Colon (tissue), 2 donors: ENCODE results near the gene HS6ST2.
A peak's percentile ranks its signal among the peaks of the same experiment; 100 is the strongest.
"Not testable (repeated sequence)": the region's sequence is repeated elsewhere in the genome, so short reads cannot be mapped to it uniquely, and the experiment has no call there.

Experiments
- FAIRE-seq: peaks from 2 replicates; lab custom pipeline; 2012; peaks lifted over from hg19 to GRCh38; lab: Jason Lieb, UNC
- donor health status: control.
- donor health status: control.

Gene HS6ST2

DNA sequence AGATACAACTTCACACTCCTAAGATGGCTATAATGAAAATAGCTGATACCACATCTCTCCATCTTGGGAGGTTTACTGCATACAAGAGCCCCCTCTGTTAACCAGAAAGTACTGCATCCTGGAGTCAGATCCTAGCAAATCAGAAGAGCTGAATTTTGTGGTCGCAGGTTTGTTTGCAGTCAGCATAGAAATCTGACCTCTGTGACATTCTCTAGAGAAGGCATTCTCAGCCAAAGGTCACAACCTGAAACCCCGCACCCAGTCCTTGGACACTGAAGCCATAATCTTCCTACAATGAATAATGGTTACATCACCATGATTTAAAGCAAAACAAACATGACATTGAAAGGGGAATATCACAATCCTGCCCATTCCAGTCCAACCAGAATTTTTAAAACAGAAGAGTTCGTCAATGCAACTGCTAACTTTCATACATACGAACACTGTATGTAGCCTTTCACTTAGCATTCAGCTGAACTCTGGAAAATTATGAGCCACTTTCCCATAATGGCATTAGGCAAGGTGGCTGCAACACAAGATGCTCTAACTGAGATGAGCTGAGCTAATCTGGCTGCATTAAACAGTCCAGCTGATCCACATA is 17.6 kb downstream of the HS6ST2 start:
- no peak for FAIRE-seq

DNA sequence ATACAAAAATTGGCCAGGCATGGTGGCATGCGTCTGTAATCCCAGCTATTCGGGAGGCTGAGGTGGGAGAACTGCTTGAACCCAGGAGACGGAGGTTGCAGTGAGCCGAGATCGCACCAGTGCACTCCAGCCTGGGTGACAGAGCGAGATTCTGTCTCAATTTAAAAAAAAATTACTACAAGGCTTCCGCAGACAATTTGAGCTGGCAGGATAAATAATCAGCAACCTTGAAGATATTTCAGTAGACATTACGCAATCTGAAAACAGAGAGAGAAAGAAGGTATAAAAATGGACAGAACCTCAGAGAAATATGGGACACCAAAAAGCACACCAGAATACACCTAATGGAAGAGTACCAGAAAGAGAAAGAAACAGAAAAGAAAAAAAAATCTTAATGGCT is 25.3 kb downstream of the HS6ST2 start:
- FAIRE-seq: no peak

DNA sequence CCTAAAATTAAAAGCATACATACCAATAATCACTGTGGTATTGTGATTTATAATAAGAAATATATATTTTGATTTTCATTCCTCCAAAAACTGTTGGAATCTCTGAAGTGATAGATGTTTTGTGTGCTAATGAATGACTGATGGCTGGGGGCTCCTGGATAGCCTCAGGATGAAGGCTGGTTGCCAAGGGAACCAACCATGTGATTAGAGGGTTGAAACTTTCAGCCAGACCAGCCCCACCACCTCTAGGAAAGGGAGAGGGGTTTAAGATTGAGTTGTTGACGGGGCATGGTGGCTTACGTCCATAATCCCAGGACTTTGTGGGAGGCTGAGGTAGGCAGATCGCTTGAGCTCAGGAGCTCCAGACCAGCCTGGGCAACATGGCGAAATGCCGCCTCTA is 34.0 kb downstream of the HS6ST2 start:
- no peak for FAIRE-seq

DNA sequence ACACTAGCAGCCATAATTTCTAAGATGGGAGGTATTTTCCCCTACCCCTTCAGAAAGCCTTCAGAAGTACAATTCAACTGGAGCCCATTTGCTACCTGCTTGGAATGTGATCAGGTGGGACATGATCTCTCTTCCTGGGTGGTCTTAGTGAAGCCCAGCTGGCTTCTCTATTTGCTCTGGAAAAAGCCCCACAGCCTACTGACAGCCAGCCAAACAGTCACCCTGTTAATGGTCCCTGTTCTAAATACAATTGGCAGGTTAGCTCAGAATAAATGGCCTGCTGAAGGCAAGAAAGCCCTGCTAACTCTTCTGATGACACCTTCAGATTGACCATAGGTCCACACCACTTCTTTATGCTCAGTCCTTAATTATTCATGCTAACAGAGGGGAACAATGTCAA is 39.9 kb downstream of the HS6ST2 start:
- FAIRE-seq: no peak

DNA sequence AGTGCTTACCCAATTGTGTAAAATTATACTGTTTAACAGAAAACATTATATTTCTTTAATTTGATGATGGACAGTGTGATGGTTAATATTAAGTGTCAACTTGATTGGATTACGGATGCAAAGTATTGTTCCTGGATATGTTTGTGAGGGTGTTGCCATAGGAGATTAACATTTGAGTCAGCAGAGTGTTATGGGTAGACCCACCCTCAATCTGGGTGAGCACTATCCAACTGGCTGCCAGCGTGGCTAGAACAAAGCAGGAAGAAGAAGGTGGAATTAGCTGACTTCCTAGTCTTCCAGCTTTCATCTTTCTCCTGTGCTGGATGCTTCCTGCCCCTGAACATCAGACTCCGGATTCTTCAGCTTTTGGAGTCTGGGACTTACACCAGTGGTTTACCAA is 42.1 kb downstream of the HS6ST2 start:
- no peak for FAIRE-seq

DNA sequence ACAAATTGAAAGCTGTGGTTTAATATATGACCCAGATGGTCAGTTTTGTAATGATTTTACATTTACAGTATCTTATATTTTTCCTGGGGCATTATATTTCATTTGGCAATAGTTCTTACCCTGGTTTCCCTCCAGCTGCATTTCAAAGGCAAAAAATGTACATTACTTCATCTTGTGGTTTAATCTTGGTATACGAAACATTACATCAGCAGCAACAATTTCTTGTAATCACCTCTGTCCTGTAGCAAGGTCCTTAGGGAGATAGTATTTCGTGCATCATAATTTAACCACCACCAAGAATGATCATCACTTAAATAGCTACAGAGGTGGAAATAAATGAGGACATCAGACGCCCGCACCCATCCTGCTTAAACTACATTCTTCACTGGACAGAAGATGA is 48.8 kb downstream of the HS6ST2 start:
- no peak for FAIRE-seq

DNA sequence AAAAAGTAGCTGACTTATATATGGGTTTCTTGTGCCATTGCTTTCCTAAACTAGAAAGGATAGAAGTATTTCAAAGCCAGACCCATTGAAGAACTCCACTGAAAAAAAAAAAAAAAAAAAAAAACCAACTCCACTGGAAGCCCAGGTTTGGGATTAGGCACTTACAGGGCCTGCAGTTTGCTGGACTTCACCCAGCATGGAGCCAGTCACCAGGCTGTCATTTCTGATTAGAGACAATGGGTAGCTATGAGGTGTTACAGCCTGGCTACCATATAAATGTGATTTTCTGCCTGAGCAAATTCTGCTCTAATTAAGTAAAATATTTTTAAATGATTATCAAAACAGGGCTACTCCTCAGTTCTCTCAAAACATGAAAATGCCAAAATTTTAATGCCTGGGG is 49.5 kb downstream of the HS6ST2 start:
- no peak for FAIRE-seq

DNA sequence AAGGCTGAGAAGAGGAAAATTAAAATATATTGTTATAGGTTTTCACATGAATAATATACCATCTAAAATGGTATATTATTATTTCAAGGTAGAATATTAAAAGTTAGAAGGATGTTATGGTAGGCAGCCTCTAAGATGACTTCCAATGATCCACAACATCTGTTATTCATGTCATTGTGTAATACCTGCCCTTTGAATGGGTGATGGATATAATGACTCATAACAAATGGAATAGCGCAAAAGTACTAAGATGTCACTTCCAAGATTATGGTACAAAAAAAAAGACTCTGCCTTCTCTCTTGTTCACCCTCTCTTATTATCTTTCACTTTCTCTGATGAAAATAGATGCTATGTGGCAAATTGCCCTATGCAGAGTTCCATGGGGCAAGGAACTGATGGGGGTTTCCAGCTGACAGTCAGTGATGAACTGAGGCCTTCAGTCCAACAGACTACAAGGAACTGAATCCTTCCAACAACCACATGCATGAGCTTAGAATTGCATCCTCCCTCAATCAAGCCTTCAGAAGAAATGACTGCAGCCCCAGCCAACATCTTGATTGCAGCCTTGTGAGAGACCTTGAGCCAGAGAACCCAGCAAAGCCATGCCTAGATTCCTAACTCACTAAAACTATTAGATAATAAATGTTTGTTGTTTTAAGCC is 57.7 kb downstream of the HS6ST2 start:
- no peak for FAIRE-seq

DNA sequence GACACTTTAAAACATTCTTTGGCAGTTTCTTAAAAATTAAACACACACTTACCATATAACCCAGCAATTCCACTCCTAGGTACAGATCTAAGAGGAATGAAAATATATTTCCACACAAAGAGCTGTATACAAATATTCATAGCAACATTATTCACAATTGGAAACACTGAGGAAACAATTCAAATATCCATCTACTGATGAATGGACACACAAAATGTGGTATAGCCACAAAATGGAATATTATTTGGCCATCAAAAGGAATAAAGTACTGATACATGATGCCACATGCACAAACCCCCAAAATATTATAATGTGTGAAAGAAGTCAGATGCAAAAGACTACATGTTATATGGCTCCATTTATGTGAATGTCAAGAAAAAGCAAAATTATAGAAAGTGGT is 70.9 kb downstream of the HS6ST2 start:
- no peak for FAIRE-seq

DNA sequence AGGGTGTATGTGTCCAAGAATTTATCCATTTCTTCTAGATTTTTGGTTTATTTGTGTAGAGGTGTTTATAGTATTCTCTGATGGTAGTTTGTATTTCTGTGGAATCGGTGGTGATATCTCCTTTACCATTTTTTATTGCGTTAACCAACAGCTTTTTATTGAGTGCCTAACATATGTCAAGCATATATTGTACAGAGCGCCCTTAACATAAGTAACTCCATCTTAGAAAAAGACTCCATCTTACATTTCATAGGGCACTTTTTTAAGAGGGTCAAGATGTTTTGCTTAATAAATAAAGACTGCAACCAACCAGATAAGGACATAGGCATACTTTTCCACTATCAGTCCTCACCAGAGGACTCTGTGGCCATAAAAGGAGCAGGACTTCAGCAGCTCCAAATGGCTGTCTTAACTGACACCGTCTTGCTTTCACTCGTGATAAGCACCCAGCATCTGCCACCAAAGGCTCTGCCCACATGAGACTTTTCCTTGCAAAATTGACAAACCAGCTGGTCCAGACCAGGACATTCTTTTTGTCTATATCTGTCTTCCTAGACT is 75.0 kb downstream of the HS6ST2 start:
- FAIRE-seq: peak; percentile 24

DNA sequence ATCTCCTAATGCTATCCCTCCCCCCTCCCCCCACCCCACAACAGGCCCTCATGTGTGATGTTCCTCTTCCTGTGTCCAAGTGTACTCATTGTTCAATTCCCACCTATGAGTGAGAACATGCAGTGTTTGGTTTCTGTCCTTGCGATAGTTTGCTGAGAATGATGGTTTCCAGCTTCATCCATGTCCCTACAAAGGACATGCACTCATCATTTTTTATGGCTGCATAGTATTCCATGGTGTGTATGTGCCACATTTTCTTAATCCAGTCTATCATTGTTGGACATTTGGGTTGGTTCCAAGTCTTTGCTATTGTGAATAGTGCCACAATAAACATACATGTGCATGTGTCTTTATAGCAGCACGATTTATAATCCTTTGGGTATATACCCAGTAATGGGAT is 77.7 kb downstream of the HS6ST2 start:
- FAIRE-seq: not testable (repeated sequence)

DNA sequence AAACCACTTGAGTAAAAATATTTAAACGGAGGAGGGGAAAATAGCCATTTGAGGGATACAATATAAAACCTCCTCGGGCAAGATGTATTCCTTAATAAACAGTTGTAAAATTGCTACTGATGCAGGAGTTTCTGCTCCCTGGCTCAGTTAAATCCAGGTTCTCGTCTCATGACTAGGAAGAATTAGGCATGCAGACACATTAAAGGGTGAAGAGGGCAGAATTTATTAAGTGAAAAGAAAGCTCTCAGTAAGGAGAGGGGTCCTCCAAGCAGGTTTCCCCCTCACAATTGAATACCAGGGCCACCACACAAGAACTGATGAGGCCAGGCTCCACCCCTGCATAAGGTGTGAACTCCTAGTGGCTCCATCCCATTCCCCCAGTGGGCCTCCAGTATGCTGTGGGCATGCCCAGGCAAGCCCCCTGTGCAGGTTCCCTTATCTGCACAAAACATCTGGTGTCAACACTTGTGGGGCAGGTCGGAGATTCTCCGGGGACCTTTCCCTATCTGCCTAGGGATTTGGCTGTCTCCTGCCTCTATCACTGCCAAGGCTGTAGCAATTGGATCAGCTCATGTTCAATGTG is 80.4 kb downstream of the HS6ST2 start:
- FAIRE-seq: no peak

DNA sequence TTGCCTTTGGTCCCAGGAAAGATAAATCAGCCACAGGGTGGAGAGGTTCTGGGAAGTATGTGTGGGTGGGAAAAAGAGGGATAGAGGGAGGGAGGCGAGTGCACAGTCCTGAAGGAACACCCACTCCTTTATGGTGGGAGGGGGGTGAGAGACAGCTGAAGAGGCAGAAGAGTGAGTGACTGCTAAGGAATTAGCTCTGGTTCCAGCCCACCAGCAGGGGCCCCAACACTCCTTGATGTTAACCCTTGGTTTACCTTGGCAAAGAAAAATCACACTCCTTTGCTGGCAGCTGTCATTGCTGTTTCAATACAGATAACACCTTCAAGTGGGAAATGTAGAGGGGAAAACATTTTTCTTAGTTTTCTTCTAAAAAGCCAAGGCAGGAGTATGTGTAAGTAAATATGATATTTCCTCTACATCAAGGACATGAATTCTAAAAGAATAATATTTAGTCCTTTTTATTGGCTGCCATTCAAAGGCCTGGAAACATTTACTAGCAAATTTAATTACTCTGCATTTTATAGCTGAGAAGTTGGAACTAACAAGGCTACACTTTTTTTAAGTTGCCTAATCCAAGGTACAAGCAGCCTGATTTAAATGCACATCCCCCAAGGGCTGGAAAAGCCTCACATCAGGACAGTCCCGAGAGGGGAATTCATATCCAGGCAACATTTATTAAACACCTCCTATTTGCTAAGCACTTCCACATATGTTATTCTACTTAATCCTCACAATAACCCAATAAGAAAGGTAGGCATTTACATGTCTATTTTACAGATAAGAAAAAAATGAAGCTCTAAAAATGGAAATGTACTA is 81.7 kb downstream of the HS6ST2 start:
- no peak for FAIRE-seq

DNA sequence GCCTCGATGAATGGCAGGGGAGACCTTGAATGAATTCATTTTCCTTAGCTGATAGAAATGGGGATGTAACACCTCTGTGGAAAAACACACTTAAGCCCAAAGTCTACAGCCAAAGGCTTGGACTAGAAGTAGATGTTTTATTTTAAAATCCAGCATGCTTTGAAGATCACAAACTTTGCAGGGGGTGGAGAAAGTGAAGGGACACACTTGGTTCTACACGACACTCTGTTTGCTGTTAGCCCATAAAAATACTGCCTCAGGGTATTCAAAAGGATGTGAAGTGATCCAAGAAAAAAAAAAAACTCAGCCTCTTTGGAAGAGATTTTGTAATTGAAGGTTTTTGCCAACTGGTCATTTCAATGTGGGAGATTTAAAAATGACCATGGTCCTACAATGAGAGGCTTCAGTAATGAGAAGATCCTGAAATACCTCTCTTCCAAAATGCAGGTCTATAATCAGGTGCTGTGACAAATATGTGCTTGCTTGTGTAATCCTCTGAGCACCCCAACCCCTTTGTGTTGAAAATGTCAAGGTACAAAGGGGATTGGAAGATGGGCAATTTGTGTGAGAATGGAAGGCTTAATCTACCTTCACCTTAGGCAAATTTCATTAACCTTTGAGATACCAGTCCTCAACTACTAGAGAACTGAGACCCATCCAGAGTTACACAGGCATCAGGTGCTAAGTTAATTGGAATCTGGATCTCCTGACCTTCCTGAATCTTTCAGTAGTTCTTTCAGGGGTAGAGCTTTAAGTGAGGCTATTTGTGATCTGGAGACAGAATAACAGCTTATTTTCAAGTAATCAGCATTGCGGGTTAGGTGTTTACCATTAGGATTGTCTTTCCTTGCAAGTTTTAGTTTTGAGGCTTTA is 82.5 kb downstream of the HS6ST2 start:
- FAIRE-seq: no peak

DNA sequence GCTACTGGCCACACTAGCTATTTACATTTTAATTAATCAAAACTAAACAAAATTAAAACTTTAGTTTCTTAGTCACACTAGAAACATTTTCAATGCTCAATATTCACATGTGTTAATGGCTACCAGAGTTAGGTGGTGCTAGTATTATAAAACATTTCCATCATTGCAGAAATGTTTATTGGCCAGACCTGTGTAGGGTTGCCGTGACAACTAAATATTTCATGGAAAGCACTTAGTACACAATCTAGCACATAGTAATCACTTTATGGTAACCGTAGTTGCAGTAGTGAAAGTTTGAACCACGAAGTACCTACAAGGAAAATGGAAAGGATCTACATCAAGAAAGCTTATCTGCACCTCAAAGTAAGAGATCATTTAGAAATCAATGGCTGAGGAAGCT is 95.9 kb downstream of the HS6ST2 start:
- FAIRE-seq: no peak

DNA sequence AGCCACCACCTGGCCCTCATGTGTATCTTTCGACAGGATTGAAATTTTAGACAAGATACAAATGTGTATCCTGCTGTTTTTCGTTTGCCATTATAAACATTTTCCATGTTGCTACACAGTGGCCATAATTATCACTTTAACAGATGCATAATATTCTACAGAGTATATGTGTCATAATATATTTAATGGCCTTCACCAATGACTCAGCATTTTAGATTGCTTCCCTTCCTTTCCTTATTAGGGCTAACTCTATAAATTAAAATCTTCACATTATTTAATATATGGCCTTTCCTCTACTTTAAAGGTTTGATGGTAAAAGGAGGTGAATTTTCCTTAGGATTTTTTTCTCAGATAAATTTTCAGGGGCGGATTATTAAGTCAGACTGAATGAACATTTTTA is 97.4 kb downstream of the HS6ST2 start:
- FAIRE-seq: no peak

DNA sequence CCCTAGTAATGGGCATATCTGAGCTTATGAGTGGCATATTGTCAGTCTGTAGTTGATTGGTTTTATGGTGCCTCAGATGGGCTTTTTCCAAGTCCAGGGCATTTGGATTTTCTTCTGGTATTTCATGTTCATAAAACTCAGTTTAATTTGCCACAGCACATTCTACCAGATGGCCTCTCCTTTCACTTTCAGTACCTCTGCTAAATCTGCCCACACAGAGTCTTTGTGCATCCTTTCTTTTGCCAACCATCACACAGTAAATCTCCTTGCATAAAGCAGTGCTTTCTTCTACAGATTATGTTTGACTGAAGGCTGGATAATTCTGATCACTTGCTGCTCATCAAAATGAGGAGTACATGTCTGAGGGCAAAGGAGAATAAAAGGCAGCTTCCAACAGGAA is 98.2 kb downstream of the HS6ST2 start:
- no peak for FAIRE-seq

DNA sequence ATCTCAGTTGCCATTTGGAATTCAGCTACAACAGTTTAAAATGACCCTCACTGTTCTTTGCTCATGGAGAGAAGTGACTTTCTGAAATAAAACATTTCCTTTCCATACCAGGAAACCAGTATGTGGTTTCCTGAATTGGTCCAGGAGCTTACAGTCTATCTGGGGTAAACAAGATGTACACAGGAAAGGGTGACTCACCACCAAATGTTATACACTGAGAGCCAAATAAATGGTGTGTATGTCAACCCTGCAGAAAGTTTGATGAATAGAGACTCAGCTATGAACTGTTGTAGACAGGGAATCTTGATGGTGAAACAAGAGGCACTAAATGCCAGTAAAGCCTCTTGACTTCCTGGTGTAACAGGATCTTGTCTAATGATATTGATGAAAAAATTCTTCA is 100.4 kb downstream of the HS6ST2 start:
- FAIRE-seq: no peak

DNA sequence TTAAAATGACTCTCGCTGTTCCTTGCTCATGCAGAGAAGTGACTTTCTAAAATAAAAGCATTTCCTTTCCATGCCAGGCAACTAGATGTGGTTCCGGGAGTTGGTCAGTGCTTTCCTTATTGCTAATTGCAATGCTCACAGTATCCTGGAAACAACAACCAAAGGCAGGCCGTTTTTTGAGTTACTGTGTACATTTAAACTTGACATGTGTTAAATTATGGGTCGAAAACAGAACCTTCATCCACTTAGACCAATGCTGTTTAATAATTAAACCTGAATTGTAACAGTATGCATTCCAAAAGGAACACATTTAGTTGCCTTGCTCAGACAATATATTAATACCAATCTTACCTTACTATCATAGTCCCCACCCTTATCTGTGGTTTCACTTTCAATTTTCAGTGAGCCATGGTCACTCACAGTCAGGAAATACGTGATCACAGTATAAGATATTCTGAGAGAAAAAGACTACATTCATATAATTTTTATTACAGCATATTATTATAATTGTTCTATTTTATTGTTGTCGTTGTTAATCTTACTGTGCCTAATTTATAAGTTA is 102.6 kb downstream of the HS6ST2 start:
- FAIRE-seq: peak; percentile 93

DNA sequence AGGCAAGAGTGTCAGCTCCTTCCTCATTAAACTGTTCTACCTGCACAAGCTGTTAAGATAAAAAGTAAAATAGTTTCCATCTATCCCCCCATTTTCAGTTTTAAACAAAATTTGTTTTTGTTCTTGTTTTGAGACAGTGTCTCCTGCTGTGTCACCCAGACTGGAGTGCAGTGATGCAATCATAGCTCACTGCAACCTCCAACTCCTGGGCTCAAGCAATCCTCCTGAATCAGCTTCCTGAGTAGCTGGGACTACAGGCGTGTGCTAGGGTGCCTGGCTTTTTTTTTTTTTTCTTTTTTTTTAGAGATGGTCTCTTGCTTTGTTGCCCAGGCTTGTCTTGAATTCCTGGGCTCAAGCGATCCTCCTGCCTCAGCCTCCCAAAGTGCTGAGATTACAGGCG is 105.4 kb downstream of the HS6ST2 start:
- FAIRE-seq: peak; percentile 21

DNA sequence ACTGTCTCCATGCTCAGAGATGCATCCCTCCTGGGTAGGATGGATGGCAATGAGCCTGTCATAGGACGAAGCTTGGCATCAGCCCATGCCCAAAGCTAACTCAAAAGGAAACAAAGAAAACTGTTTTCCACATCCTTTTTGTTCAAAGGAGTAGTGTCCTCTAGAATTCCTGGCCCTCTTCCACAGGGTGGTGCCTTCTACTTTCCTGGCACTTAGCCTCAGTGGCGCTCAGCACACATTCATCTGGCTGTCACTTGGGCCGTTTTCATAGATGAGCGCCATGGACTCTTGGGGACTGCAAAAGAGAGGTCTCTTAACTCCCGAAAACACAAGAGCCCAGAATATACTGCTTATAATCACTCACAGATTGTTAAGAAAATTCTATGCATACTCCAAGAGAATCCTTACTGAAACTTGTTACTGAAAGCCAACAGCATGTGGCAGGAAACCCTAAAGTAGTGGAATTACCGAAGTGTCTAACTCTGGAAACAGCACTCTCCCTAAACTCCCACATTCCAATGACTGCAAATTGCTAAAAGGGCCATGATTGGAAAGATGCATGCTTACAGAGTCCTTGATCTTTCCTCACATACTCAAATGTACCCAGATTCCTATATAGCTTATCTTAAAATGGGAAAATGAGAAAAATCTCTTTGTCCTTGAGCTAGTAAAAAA is 110.0 kb downstream of the HS6ST2 start:
- no peak for FAIRE-seq
